Transverse colon (tissue), 3 donors: ENCODE data around the gene SESN1.

ENCODE experiments used
- CTCF ChIP-seq, 5 experiments: fragments of 200-600 bp in 3 of 5; fragments of 450-650 bp in 2 of 5; sonication (generic) in 3 of 5; IDR thresholded peaks; 1 replicate in 2 of 5; 2 replicates in 3 of 5; pipeline ENCODE4 v1.5.1; 2016 to 2017; ENCODE audit warnings: antibody characterized with exemption in 5 of 5, inconsistent platforms in 3 of 5, mild to moderate bottlenecking in 2 of 5, moderate library complexity in 1 of 5
- EP300 ChIP-seq: sonication (generic); formaldehyde crosslinking; IDR thresholded peaks from one replicate; pipeline ENCODE4 v1.6.1; 2017; ENCODE audit warnings: antibody characterized with exemption, low read depth
- POLR2A ChIP-seq: fragments of 450-650 bp; IDR thresholded peaks from one replicate; pipeline ENCODE4 v1.6.1; 2016; ENCODE audit warnings: antibody characterized with exemption, mild to moderate bottlenecking, moderate library complexity

DNA sequence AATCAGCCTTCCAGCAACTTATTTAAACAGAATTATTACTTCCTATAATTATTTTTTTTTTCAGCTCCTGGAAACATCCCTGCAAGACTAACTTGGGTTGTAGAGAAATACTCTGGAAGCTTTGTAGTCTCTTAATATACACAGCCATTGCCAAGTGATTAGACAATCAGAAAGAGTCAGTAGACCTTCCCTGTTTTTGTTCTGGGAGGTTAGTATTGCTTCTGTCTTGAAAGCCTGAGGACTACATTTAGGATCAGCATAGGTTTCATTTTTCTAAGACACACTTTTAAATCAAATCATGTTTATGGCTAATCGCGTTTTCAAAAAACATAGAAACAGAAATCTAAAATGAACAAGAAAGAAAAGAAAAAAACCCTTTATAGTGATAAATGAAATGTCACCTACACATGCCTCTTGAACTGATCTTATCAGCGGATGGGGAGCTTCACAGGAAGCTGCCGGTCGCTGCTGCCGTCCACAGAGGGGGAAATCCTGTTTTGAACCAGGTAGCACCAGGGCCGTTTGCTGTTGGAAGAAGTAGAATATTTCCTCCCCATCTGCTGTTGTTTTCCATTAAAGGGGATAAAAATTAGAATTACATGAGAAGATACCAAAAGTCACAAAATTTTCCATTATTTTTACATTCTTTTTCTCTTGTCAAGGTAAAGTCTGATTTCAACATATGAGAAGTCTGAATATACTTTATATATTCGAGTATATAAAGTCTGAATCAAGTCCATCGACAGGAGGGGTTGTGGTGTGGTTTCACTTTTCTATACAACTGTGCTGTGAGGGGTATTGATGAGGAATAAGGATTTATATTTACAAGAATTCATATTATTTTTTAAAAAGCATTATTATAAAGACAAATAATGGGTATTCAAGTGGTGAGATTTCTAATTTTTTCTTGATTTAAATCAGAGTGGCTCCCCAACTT lies 151.8 kb downstream of the SESN1 start:
- TF ChIP-seq EP300 (no peak), CTCF (IDR thresholded peaks at IDR 0.05) (no peak), POLR2A (no peak)
